Heart right ventricle (tissue), 16 donors: Measurements from ENCODE around the gene FKBP11. TPM values are rescaled to one million over a fixed set of nuclear protein-coding genes. Genes with fewer than 3 reads are reported as not detected.

ENCODE experiments used
- ATAC-seq, 8 donors: fragments of 200-7000 bp; cut with Tn5 transposase; one replicate each; pipeline ENCODE4 v1.9.1; 2020; ENCODE audit warnings: mild to moderate bottlenecking in 8 of 8, moderate library complexity in 8 of 8, moderate number of reproducible peaks in 1 of 8
- DNase-seq, 2 donors: peaks; one replicate each; pipeline ENCODE4 v3.0.0-alpha.2; 2020
- H3K27ac ChIP-seq, 10 donors: fragments of 200-600 bp; sonication (generic) in 2 of 10; one replicate each; pipeline versions ENCODE4 v1.5.0 to v1.8.0; 2020 to 2022; ENCODE audit warnings: mild to moderate bottlenecking in 3 of 10
- H3K27me3 ChIP-seq, 7 donors: fragments of 200-600 bp; one replicate each; pipeline ENCODE4 v1.8.0; 2021 to 2022; ENCODE audit warnings: mild to moderate bottlenecking in 2 of 7
- H3K36me3 ChIP-seq, 9 donors: fragments of 200-600 bp; sonication (generic) in 1 of 9; one replicate each; pipeline versions ENCODE4 v1.5.0 to v1.8.0; 2020 to 2022; ENCODE audit warnings: mild to moderate bottlenecking in 2 of 9
- H3K4me1 ChIP-seq, 9 donors: fragments of 200-600 bp; sonication (generic) in 1 of 9; one replicate each; pipeline versions ENCODE4 v1.5.0 to v1.8.0; 2020 to 2022; ENCODE audit warnings: mild to moderate bottlenecking in 4 of 9
- H3K4me3 ChIP-seq, 10 donors: fragments of 200-600 bp; sonication (generic) in 2 of 10; one replicate each; pipeline versions ENCODE4 v1.5.0 to v1.8.0; 2020 to 2022; ENCODE audit warnings: mild to moderate bottlenecking in 7 of 10, moderate library complexity in 2 of 10
- H3K9me3 ChIP-seq, 11 donors: fragments of 200-600 bp in 10 of 11; sonication (generic) in 2 of 11; one replicate each; pipeline versions ENCODE4 v1.5.0 to v1.8.0; 2013 to 2022; ENCODE audit warnings: mild to moderate bottlenecking in 2 of 11, control low read depth in 1 of 11, moderate library complexity in 1 of 11
- WGBS, 2 donors: extraction: QIAGEN DNeasy Blood & Tissue Kit; methylation state at CpG; one replicate each; pipeline ENCODE4 v1.1.7; 2013; ENCODE audit warnings: inconsistent platforms in 1 of 2; 5-methylcytosine and 5-hydroxymethylcytosine counted together
- intact Hi-C, 10 donors: fragments of 100-400 bp; cut with DNase I; formaldehyde crosslinking; loops; one replicate each; pipeline versions ENCODE4 v1.11.1 to v1.14.2; 2022
- polyA plus RNA-seq, 2 donors: library from polyadenylated mRNA; stranded (reverse); fragments of 200-250 nt; gene quantifications; one replicate each; pipeline ENCODE4 v1.2.3, GENCODE V29; 2013
- total RNA-seq, 10 donors: library from RNA; stranded (reverse); fragmentation: NEBNext Ultra II Directional in 3 of 10; extraction: Animal tissue kit (Norgen Biotek cat#: 25700) in 3 of 10; gene quantifications; one replicate each; pipeline versions ENCODE4 v1.2.1 to v1.2.4, GENCODE V29; 2021 to 2023
- TF ChIP-seq, protein P1 (sequence below), 9 donors: fragments of 200-600 bp; sonication (generic) in 2 of 9; IDR thresholded peaks; one replicate each; pipeline versions ENCODE4 v1.5.0 to v1.8.0; 2021 to 2022; ENCODE audit warnings: antibody characterized with exemption in 9 of 9, mild to moderate bottlenecking in 5 of 9, moderate library complexity in 1 of 9
- donor health status: Arrhythmogenic right ventricular cardiomyopathy.
- donor health status: ischemic (EF 13 %, LVEDD 7.1; RV severe dilation, severe dysfunction).
- donor health status: healthy with polysubstance abuse.
- donor health status: DM: no; HTN: yes; CAD: no.
- donor health status: DM: no; HTN: no; CAD: no.
- donor health status: ischemic (EF 25% LVEDD 6.9; RV normal size, moderate dysfunction).
- donor health status: ischemic (EF 25% LVEDD 5.7; RV mildly dilated, moderate dysfunction).
- donor health status: healthy.
- donor health status: DM: yes; HTN: yes; CAD: no.
- donor health status: Ischemic cardiomyopathy.
- donor health status: ischemic (EF 35%, LVEDD 5.7; RV mildly dilated, moderate dysfunction).
- donor health status: nonischemic (EF 11% LVEDD 7.7; RV severe dilation, severe dysfunction).
- donor health status: DM: yes; HTN: yes; CAD: no.
- donor health status: PGD.
- donor health status: ischemic (EF 29% LVEDD 5.4; RV normal size, mild dysfunction).
- donor health status: nonischemic (EF 23%, LVEDD 6.1; RV moderate dilation, normal function).

The FKBP11 gene
- total and polyA plus RNA-seq, 12 donors, result 1.6 to 30.4 (median 4.0) TPM

- Histone ChIP-seq H3K4me1 (peaks cover 5 to 37% (median 27%) of the 10 kb centered on the region in 9 donors), H3K27me3 (peaks cover 0 to 12% (median 0%) of the 10 kb centered on the region in 7 donors), H3K9me3 (no peaks in the 10 kb centered on the region), H3K27ac (peak overlapping the region in 5 of 10 donors; percentile 72 to 93 (median 91)), H3K36me3 (peaks cover 0 to 12% (median 0%) of the 10 kb centered on the region in 9 donors), H3K4me3 (peak overlapping the region in 8 of 10 donors; percentile 74 to 98 (median 96))
- intact Hi-C loops, result no loop called here
- 34 to 40% methylated on average over 3 of the region's 3 CpGs for WGBS, 2 donors
- TF ChIP-seq, protein P1, sequence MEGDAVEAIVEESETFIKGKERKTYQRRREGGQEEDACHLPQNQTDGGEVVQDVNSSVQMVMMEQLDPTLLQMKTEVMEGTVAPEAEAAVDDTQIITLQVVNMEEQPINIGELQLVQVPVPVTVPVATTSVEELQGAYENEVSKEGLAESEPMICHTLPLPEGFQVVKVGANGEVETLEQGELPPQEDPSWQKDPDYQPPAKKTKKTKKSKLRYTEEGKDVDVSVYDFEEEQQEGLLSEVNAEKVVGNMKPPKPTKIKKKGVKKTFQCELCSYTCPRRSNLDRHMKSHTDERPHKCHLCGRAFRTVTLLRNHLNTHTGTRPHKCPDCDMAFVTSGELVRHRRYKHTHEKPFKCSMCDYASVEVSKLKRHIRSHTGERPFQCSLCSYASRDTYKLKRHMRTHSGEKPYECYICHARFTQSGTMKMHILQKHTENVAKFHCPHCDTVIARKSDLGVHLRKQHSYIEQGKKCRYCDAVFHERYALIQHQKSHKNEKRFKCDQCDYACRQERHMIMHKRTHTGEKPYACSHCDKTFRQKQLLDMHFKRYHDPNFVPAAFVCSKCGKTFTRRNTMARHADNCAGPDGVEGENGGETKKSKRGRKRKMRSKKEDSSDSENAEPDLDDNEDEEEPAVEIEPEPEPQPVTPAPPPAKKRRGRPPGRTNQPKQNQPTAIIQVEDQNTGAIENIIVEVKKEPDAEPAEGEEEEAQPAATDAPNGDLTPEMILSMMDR (IDR thresholded peaks at IDR 0.05), result no peak
- ATAC-seq (no peak), DNase-seq (no peak)
These were observed 32.7 kb upstream of the FKBP11 start for GRCh38 chr12:48958049-48958388.

DNA sequence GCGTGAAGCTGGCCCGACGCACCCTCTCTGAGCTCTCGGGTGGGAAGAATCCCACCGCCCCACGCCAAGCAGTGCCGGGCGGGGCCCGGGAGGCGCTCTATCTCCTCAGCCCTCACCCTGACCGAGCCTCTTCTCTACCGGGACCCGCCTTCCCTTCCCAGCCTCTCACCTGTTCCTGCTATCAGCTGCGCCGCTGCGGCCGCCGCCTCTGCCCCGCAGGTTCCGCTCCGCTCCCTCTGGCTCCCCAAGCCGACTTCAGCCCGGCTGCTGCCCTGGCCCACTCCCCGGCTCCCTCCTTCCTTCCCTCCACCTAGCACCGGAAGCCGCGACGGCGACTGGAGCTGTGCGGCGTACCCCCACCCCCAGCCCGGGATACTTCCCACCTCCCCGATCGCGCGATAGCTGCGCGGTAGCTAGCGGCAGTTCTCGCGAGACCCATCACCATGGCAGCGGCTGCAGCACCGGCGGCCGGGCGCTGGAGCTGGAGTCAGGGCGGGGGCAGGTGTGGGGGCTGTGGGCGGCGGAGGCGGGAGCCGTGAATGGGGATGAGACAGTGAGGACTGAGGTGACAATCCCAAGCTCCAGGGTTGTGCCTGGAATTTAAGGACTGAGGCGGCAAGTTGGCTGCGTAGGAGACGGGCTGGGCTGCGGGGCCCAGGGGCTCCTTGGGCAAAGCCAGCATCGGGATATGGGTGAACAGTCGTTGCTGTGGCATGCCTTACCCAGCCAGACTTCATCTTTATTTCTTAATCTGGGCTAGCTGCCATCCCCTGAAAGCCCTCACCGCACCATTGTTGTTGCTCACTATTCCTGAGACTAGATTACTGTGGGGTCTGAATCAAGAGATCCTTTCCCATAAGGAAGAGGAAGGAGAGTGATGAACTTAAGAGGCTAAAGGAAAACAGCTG is 32.1 kb upstream of the FKBP11 start, which contains the start of gene ARF3:
ARF3 (minus strand) TSS at position 347 of the 908 bp plus-strand sequence. CDS start 16,392 bp downstream, outside the sequence.
- ATAC-seq (peak; percentile 95 to 97 (median 96)), DNase-seq (peak; percentile 94 to 96)
- WGBS, 2 donors, result 1% methylated on average over 53 to 58 of the region's 58 CpGs
- Histone ChIP-seq H3K4me1 (peaks cover 5 to 37% (median 27%) of the 10 kb centered on the region in 9 donors), H3K4me3 (peak within 1 kb of the TSS; percentile 74 to 98 (median 95)), H3K27ac (peak within 1 kb of the TSS; percentile 17 to 93 (median 88)), H3K9me3 (no peaks in the 10 kb centered on the region), H3K36me3 (peaks cover 0 to 18% (median 3%) of the 10 kb centered on the region in 9 donors), H3K27me3 (peaks cover 0 to 8% (median 0%) of the 10 kb centered on the region in 7 donors)
- TF ChIP-seq, protein P1 (IDR thresholded peaks at IDR 0.05), result no peak
- intact Hi-C loops, result no loop called here

GRCh38 chr12:48956279-48957140 is 31.2 kb upstream of the FKBP11 start:
- H3K27ac ChIP-seq, result peak overlapping the region; percentile 17 to 93 (median 88)
- H3K9me3 ChIP-seq, result no peaks in the 10 kb centered on the region
- DNase-seq (peak; percentile 80 to 88), ATAC-seq (peak; percentile 87 to 96 (median 91))
- WGBS, 2 donors, result 1 to 2% methylated on average over 28 of the region's 29 CpGs
- peaks cover 0 to 8% (median 0%) of the 10 kb centered on the region in 7 donors for H3K27me3 ChIP-seq
- peaks cover 5 to 37% (median 27%) of the 10 kb centered on the region in 9 donors for H3K4me1 ChIP-seq
- H3K4me3 ChIP-seq, result peak overlapping the region; percentile 74 to 98 (median 95)
- H3K36me3 ChIP-seq, result peaks cover 0 to 22% (median 3%) of the 10 kb centered on the region in 9 donors
- TF ChIP-seq, protein P1 (IDR thresholded peaks at IDR 0.05), result peak in 2 of 9 donors; percentile 7 to 11
- intact Hi-C loops, result no loop called here
